HL-60 (cell line): Measurements from ENCODE around the gene OGDH.
A peak's percentile ranks its signal among the peaks of the same experiment; 100 is the strongest.

Experiments used
- DNase-seq, 2 experiments: peaks; one replicate each; pipeline ENCODE4 v3.0.0-alpha.2; 2010 to 2020; ENCODE audit warnings: low read depth in 1 of 2, low spot score in 1 of 2
- H3K27ac ChIP-seq: fragments of 250-450 bp; sonication (Bioruptor Pico); replicated peaks from 2 replicates; pipeline ENCODE4 v1.5.1; 2020; ENCODE audit warnings: mild to moderate bottlenecking, moderate library complexity
- H3K27me3 ChIP-seq: fragments of 250-450 bp; sonication (Bioruptor Pico); 2 replicates; pipeline ENCODE4 v1.5.1; 2021; ENCODE audit warnings: mild to moderate bottlenecking, moderate library complexity; ENCODE audit not compliant: insufficient read depth, poor library complexity, severe bottlenecking
- H3K4me3 ChIP-seq: replicated peaks from 2 replicates; pipeline ENCODE4 v1.5.1; 2011; ENCODE audit warnings: mild to moderate bottlenecking, control low read depth, low read length; ENCODE audit not compliant: insufficient read depth
- CTCF ChIP-seq: IDR thresholded peaks from one replicate; pipeline ENCODE4 v1.5.1; 2011; ENCODE audit warnings: low read length, control low read depth, inconsistent platforms; ENCODE audit not compliant: insufficient read depth
- GABPA ChIP-seq: IDR thresholded peaks from 2 replicates; pipeline ENCODE4 v1.6.1; 2012; ENCODE audit warnings: low read depth
- POLR2AphosphoS5 ChIP-seq: IDR thresholded peaks from 2 replicates; pipeline ENCODE4 v1.6.1; 2012; ENCODE audit warnings: low read depth
- SPI1 ChIP-seq: IDR thresholded peaks from 2 replicates; pipeline ENCODE4 v1.6.1; 2012; ENCODE audit warnings: low read depth, mild to moderate bottlenecking, borderline replicate concordance
- TF ChIP-seq, protein P1 (sequence below): IDR thresholded peaks from 2 replicates; pipeline ENCODE4 v1.6.1; 2012; ENCODE audit warnings: low read depth; ENCODE audit not compliant: insufficient replicate concordance

The OGDH gene

DNA sequence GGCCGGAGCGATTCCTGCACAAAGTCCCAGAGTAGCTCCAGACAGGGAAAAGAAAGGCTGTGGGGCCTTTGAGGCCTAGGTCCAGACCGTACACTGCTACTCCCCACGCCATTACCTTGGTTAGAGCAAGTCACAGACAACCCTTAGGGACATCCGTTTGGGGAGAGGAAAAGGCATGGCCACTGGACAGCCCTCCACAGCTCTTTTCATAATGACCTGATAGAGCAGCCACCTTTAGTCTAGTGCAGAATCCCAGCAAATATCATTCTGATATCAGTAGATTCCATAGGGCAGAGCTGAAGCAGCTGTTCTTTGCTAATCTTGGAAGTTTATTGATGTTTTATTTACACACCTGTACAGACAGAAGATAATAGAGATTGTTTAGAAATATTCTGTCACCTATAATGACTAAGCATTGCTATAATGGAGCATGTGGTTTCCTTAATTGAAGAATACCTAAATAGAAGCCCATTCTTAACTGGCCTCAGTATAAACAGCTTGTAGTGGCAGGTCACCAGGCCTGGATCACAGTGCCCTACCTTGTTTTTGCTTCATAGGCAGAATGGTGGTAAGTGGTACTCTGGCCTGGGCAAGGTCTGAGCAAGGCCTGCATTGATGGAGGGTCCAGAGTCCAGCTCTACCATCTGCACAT, 27.9 kb downstream of the OGDH start:
- no peak for TF ChIP-seq GABPA
- TF ChIP-seq, protein P1, sequence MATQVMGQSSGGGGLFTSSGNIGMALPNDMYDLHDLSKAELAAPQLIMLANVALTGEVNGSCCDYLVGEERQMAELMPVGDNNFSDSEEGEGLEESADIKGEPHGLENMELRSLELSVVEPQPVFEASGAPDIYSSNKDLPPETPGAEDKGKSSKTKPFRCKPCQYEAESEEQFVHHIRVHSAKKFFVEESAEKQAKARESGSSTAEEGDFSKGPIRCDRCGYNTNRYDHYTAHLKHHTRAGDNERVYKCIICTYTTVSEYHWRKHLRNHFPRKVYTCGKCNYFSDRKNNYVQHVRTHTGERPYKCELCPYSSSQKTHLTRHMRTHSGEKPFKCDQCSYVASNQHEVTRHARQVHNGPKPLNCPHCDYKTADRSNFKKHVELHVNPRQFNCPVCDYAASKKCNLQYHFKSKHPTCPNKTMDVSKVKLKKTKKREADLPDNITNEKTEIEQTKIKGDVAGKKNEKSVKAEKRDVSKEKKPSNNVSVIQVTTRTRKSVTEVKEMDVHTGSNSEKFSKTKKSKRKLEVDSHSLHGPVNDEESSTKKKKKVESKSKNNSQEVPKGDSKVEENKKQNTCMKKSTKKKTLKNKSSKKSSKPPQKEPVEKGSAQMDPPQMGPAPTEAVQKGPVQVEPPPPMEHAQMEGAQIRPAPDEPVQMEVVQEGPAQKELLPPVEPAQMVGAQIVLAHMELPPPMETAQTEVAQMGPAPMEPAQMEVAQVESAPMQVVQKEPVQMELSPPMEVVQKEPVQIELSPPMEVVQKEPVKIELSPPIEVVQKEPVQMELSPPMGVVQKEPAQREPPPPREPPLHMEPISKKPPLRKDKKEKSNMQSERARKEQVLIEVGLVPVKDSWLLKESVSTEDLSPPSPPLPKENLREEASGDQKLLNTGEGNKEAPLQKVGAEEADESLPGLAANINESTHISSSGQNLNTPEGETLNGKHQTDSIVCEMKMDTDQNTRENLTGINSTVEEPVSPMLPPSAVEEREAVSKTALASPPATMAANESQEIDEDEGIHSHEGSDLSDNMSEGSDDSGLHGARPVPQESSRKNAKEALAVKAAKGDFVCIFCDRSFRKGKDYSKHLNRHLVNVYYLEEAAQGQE: no peak
- no peak for TF ChIP-seq POLR2AphosphoS5
- TF ChIP-seq SPI1: no peak
- TF ChIP-seq CTCF: no peak
- Histone ChIP-seq H3K27ac (peak overlapping the region; percentile 11; the same call in 1 of the 2 replicates), H3K27me3 (no peaks in the 10 kb centered on the region), H3K4me3 (no peak overlapping the region)
- no peak for DNase-seq

DNA sequence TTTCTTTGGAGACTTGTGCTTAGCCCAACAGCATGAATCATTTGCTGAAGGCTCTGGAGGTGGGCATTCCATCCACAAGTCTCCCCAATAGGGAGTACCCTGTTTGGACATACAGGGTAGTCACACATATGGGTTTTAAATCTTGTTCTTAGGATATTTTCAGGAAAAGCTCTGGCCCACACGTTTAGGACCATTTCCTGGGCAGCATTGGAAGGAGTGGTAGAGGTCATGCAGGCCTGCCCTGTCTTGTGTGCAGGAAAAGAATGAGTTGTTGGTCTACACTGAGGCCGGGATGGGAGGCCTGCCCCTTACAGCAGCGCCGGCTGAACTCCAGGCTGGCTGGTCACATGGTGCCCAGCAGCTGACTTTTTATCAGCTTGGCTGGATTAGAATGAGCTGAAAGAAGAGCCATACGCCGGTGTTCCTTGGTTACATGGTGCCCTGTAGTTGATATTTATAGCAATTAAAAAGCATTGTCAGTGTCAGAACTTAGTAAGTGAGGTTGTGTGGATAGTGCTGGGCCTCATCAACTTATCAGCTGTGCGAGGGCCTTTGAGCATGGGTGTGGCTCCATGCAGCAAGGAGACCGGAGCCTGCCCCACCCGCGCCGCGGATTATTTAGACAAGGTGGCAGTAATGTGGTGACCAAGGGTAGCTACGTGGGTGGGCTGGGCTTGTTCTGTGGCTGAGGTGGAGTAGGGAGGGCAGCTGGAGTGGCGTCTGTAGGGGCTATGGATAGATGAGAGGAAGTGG, 28.6 kb downstream of the OGDH start:
- H3K27ac ChIP-seq: no peak overlapping the region
- no peak overlapping the region for H3K4me3 ChIP-seq
- no peaks in the 10 kb centered on the region for H3K27me3 ChIP-seq
- no peak for TF ChIP-seq CTCF
- TF ChIP-seq, protein P1: no peak
- no peak for TF ChIP-seq SPI1
- TF ChIP-seq GABPA: no peak
- no peak for TF ChIP-seq POLR2AphosphoS5
- no peak for DNase-seq

DNA sequence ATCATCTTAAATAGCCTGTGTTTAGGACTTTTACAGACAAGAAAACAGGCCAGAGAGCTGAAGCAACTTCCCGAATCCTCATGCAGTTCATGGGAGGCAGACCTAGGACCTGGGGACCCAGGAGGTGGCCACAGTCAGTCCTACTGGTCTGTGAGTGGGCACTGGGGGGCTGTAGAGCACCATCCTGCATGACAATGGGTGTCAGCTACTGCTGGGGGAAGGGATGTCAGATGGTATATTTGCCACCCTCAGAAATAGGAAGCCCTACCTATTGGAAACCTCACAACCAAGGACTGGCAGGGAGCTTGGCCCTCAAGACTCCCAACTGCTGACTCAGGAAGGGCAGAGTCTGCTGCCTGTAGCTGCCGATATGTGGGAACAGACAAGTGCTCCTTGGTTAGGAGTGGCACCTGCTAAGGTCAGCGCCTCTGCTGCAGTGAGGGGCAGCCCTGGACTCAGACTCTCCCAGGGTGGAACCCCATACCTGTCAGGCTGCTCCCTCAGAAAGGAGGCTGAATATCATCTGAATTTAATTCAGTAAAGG, 29.7 kb downstream of the OGDH start:
- H3K27ac ChIP-seq: peak overlapping the region; percentile 4; the same call in 1 of the 2 replicates

More for the DNA sequence above, 29.7 kb downstream of the OGDH start:
- H3K27me3 ChIP-seq: no peaks in the 10 kb centered on the region
- no peak overlapping the region for H3K4me3 ChIP-seq
- DNase-seq: no peak
- TF ChIP-seq, protein P1: no peak
- TF ChIP-seq POLR2AphosphoS5: no peak
